Measurements from ENCODE around the gene CCDC149.

DNA sequence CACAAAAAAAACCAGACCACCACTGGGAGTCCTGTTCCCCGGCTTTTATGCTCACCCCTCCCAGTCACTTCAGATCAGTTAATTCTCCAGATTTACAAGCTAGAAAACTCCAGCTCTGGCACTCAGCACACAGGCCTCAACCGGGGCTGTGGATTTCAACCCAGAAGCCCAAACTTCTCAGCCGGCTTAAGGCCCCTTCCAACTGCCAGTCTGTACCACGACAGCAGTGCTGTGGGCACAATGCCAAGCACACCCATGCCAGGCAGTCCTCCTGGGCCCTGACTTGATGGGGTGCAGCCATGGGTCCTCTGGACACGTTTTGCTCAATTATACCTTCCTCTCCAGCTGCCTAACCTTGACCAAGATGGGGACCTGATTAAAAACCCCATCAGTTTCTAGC is 105.2 kb downstream of the CCDC149 start:
- TF ChIP-seq, protein P1, sequence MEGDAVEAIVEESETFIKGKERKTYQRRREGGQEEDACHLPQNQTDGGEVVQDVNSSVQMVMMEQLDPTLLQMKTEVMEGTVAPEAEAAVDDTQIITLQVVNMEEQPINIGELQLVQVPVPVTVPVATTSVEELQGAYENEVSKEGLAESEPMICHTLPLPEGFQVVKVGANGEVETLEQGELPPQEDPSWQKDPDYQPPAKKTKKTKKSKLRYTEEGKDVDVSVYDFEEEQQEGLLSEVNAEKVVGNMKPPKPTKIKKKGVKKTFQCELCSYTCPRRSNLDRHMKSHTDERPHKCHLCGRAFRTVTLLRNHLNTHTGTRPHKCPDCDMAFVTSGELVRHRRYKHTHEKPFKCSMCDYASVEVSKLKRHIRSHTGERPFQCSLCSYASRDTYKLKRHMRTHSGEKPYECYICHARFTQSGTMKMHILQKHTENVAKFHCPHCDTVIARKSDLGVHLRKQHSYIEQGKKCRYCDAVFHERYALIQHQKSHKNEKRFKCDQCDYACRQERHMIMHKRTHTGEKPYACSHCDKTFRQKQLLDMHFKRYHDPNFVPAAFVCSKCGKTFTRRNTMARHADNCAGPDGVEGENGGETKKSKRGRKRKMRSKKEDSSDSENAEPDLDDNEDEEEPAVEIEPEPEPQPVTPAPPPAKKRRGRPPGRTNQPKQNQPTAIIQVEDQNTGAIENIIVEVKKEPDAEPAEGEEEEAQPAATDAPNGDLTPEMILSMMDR (IDR thresholded peaks at IDR 0.05; ENCODE audit: poor library complexity), result no peak
- no peak for TF ChIP-seq EZH2phosphoT487 (IDR thresholded peaks at IDR 0.05; ENCODE audit: low read depth, severe bottlenecking, unreplicated experiment)
